GM18858 (cell line): ENCODE data around the gene CDH4.

Experiments used
- ATAC-seq: cut with Tn5 transposase; IDR thresholded peaks from one replicate; pipeline ENCODE4 v1.9.1; 2021; ENCODE audit not compliant: unreplicated experiment

The CDH4 gene

DNA sequence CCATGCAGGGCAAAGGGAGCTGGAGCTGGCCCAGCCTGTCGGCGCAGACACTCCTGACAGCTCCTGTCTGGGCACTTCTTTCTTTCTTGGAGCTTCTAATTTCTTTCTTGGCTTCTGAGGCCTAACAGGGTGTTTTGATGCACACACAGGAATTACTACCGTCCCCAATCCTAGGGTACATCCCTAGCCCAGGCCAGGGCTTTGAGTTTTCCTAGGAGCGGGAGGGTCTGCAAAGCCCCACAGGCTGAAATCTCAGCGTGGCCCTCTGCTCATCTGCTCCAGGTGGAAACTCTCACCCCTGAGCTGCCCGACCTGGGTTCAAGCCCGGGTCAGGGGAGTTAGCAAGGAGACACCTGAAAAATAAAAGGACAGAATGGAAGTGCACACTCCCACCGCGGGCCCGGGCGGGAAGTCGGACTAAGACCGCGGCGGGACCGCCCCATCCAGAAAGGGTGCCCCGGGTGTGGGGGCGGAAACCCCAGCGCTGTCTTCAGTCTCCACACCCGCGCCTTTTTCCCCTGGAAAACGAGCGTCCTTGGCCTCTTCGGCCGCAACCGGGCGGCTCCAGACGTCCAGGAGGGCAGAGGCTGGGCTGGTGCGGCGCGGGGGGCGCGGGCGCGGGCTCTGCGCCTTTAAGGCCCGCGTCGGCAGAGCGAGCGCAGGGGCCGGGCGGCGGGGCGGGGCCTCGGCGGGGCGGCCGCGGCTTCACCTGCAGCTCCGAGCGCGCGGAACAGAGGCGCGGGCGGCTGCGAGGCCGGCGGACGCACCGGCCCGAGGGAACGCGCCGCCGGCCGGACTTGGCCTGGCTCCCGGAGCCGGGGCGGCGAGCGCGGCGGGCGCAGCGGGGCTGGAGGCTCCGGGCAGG, at the start of gene CDH4:
Gene CDH4 (plus strand): TSS at position 733 of the 865 bp plus-strand sequence.
- ATAC-seq: no peak

DNA sequence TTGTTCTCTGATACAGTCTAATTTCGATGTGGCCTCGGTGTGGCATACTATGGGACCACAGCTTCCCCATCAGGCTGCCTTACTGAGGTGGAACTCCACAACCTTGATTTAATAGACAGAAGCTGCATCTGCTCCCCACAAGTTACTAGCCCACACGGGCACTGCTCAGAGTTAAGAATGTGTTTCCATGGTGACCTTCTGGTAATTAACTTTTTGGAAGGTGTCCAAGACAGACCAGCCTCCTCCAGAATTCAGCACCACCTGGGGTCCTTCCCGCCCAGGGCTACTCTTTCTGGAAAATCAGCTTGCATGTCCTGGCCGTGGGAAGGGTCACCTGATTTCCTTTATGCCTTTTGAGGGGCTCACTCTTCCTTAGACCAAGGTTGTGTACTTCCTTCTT, 48.7 kb upstream of the CDH4 start:
- ATAC-seq: no peak

GRCh38 chr20:61204206-61204605, 47.9 kb upstream of the CDH4 start:
- no peak for ATAC-seq

- no peak for ATAC-seq
Observed at GRCh38 chr20:61205769-61206168, 46.3 kb upstream of the CDH4 start.

DNA sequence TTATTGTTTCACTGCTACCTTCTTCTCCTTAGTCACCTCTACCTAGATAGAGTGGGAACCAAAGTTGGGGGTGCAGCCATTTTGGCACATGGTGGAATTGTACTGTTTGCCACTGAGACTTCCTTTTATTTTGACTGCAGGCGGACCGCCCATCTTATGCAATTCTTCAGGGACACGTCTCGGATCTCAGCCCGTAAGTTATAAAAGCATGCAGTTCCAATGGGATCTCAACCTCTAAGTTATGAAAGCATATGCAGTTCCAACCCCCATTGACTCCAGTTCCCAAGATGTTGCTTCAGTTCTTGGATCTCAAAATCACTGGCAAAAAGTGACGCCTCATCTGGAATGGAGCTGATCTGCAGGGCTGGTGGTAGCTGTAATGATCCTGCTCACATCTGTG, 41.2 kb upstream of the CDH4 start:
- no peak for ATAC-seq

GRCh38 chr20:61217848-61218247, 34.2 kb upstream of the CDH4 start:
- ATAC-seq: no peak

DNA sequence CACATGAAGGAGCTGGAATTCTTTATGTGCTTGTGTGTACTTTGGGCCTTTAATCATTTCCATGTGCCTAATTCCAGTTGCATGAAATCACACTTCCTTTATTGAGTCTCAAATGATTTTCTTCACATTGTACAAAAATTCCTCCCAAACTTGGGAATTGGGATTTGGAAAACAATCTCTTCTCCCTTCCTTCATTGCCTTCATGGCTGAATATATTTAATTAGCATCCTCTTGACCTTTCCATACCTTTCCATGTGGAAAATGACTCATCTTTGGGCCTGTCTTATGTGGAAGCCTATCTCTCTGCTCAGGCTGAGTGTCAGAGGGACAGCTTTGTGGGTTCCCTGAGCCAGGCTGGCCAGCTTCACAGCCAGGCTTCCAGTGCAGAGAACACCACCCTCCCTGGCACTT, 33.0 kb upstream of the CDH4 start:
- ATAC-seq: no peak

DNA sequence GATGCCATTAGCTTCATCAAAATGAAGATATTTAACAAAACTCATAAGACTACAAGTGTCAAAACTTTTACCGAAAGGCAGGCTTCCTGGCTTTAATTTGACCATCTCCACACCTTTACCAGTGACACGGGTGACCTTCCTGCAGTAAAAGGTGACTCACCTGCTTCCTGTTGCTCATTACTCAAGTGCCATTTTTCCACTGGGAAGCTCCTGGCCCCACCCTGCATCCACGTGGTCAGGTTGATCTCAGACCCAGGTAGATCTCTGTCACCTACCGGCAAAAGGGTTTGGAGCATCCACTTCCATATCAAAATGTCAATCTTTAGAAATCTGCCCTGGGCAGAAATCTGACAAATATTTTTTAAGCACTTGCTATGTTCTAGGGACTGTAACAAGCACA, 31.9 kb upstream of the CDH4 start:
- ATAC-seq: no peak

DNA sequence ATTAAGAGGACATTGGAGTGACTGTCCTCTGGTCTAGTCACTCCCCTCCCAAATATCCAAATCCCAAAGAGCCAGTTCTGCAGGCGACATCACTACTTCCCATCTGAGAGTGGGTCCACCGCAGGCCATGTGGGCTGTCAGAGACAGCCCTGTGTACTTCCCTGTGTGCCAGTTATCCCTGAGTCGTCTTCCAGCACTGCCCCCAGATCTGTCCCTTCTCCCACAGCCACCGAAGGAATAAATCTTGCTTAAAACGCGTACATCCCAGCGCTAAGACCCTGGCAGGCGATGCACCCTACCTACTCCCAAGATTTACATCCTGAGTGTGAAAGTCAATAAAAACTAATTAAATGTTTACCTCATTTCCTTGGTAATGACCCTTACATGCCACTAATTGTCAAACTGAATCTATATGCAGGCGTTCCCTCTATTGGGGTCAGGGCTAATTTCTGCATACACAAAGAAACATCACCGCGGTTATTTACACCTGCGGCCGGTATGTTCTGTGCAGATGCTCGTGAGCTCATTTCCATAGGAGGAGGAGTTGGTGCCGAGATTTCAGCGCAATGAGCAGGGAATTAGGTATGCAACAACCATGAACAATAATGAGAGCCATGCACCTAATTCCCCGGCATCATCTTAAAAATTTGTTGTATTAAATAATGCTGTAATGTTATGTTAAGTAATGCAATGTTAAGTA, 31.3 kb upstream of the CDH4 start:
- ATAC-seq: no peak

DNA sequence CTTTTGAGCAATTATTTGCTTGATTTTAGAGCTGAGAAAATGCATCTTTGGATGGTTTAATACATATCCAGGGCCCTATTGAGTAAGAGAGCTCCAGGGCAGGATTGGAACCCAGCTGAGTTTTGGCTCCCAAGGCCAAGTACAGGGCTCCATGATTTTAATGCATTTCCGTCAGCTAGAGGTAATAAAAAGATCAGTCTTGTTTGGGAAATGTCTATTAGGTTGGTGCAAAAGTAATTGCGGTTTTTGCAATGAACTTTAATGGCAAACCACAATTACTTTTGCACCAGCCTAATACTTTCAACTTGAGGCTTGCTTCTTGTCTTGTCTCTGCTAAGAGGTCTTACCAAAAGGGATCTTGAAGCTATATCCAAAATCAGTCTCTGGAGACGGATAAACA, 29.4 kb upstream of the CDH4 start:
- no peak for ATAC-seq

DNA sequence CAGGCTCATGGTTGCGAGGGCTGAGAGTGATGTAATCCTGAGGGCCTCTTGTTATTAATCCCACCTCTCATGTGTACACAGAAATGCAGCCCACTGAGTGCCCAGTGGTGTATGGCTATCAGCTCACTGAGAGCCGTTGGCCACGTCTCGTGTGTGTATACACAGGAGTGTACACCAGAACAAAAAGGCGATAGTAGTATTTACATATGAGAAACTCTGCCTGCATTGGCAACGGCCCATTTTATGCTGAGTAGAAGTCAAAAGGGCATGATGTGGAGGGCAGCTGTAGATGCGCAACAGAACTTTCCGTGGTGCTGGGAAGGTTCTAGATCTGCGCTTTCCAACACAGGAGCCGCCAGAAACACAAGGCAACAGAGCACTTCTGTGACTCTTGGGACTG, 28.9 kb upstream of the CDH4 start:
- ATAC-seq: no peak

- ATAC-seq: no peak
Observed at GRCh38 chr20:61230166-61230565, 21.9 kb upstream of the CDH4 start.

GRCh38 chr20:61233590-61233989, 18.5 kb upstream of the CDH4 start:
- no peak for ATAC-seq

DNA sequence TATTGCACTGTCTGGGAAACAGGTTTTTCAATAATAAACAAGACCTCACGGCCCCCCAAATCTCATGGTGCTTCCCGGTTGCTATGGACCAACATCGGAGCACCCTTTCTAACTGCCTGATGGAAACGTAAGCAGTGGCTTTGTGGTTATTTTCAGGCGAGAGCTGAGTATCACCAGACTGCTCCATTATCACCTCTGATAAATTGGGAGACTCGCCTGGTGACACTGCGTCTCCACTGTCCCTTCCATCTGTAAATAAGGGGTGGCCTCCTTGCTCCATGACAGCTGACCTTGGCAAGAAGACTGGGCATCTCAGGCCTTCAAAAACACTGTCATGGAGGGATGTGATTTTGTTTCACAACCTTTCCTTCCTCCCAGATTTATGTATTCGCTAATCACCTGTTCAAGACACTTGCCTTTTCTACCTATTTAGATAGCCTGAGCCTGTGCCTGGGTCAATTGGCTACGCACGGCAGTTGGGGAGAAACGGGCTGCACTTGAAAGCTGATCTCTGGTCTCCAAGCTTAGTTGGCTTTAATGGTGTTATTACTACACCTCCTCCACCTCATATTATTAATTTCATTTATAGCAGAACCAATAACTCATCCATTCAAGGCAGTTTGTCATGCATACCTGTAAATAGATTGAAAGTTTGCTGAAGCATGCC, 17.7 kb upstream of the CDH4 start:
- no peak for ATAC-seq

DNA sequence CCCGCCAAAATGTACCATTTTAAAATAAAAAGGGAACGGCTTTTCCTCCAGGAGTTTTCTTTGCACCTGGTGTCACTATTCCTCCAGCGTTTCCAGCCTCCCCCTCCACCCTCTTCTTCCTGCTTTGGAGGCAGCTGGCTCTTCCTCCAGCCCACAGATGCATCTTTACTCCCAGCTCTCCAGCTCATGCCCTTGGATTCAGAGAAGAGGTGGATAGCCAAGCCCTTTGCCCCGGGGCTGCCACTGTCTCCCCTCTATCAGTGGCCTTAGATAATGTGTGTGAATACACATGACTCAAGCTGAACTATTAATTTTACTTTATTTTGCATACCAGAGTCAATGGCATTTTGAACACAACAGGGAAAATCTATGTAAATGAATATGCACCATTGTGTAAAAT, 15.3 kb upstream of the CDH4 start:
- ATAC-seq: no peak

DNA sequence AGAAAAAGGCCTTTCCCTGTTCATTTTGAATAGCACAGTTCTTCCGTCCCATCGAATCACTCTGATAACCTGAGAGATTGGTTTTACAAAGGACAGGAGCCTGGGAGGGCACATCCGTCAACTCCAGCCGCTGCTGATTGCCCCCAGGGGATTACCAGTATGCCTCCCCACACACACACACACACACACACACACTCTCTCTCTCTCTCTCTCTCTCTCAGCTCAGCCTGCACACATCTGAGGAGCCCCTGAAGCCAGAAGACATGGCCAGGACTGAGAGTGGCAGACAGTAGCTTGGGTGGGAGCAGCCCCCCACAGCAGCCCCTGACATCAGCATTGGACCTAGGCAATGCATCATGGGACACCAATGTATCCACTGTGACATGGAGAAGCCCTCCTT, 13.2 kb upstream of the CDH4 start:
- ATAC-seq: no peak

DNA sequence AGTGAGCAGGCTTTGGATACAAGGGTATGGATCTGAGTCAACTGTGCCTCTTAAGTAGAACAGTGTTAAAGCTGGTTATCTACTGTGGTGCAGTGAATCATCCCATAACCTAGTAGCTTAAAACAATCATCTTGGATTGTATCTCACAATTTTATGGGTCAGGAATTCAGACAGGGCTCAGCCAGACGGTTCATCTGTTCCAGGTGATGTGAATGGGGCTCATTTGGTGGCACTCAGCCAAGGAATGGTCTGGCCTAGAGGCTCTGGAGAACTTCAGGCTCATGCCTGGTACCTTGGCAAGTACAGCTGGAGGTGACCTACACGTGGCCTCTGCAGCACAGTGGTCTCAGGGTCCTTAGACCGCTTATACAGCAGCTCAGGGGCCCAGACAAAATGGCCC, 11.2 kb upstream of the CDH4 start:
- no peak for ATAC-seq

DNA sequence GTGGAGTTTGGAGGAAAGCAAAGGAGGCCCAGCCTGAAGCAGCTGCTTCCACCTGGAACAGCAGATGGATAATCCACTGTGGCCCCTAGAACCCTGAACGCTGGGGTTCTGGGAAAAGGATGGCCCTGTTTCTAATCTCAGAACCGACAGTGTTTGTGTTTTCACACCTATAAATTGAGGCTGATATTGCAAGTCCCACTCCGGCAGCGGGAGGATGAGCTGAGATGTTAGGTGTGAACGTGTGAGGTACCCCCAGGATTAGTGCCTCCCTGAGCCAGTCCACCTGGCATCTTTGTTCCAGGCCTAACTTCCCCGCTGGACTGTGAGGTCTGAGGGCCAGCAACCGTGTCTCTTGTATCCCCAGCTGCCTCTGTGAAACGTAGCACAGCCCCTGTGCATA, 7.8 kb upstream of the CDH4 start:
- no peak for ATAC-seq

DNA sequence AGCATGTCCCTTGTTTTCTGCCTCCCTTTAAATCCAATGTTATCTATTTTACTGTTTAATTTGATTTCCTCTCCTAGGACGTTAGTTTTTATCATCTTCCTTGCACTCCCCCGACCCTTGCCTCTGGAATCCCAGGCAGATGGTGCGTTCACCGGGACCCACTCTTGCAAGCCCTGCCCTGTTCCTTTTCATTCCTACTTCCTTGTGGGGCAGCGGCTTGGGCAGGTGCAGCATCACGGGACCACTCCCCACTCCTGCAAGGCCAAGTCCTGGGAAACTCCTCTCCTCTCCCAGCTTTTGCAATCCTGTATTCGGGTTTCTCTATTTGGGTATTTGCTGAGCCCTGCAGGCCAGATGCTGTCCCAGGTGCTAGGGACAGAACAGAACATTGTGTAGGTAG, 5.8 kb upstream of the CDH4 start:
- no peak for ATAC-seq

GRCh38 chr20:61249626-61250025, 2.4 kb upstream of the CDH4 start:
- ATAC-seq: no peak

GRCh38 chr20:61252601-61253263, 671 bp downstream of the CDH4 start:
- no peak for ATAC-seq

GRCh38 chr20:61253264-61253639, 1.2 kb downstream of the CDH4 start:
- no peak for ATAC-seq
